ENCODE measurements around the gene IL17RE.

DNA sequence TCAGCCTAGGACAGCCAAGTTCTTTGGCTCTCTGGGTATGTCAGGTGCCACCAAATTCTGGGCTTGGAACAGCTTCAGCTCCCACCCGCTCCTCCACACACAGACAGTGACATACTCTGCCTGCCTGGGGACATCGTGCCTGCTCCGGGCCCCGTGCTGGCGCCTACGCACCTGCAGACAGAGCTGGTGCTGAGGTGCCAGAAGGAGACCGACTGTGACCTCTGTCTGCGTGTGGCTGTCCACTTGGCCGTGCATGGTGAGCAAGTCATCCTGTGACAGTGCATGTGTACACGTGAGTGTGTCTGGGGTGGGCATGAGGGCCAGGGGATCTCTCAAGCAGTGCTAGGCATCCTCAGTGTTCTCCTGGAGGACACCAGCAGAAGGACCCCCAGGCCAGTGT, 15.2 kb downstream of the IL17RE start:
- TF ChIP-seq CTCF (IDR thresholded peaks at IDR 0.05) (no peak), POLR2A (IDR thresholded peaks at IDR 0.05) (no peak)

All from uterus (tissue), 2 donors.